HCT116 (cell line): Measurements from ENCODE around the gene CATSPER4. TPM values are rescaled to one million over a fixed set of nuclear protein-coding genes. Genes with fewer than 3 reads are reported as not detected.

Experiments
- ATAC-seq: fragments of 200-7000 bp; cut with Tn5 transposase; 2 replicates; pipeline ENCODE4 v1.9.1; 2020; ENCODE audit warnings: mild to moderate bottlenecking, moderate library complexity
- BruUV-seq: library from RNA; stranded (reverse); fragments of 400-500 nt; replicated peaks from 2 replicates; lab custom pipeline; 2021; lab: Mats Ljungman, UMichigan
- CTCF ChIA-PET: fragments of 300-600 bp; sonication (Branson Sonifier 250); formaldehyde crosslinking; loops from one replicate; lab custom pipeline; 2021; ENCODE audit warnings: antibody characterized with exemption; lab: Charles Lee
- POLR2A ChIA-PET: fragments of 300-600, 350-600 bp; sonication (Branson Sonifier 250); formaldehyde crosslinking; loops from one replicate; lab custom pipeline; 2021; ENCODE audit warnings: antibody characterized with exemption; lab: Charles Lee
- RAD21 ChIA-PET, 2 experiments: fragments of 300-600 bp; sonication (Branson Sonifier 250); formaldehyde crosslinking; loops; one replicate each; lab custom pipeline; 2023; ENCODE audit warnings: low total read pairs in 2 of 2; ENCODE audit not compliant: uncharacterized antibody in 2 of 2, unreplicated experiment in 2 of 2, low non-redundant PET in 1 of 2; lab: Charles Lee
- DNase-seq: peaks from one replicate; pipeline ENCODE4 v3.0.0-alpha.2; 2010; ENCODE audit warnings: low read depth, low spot score
- H2AFZ ChIP-seq: fragments of 200-600 bp; shearing (Covaris generic), sonication (generic); 2 replicates; pipeline ENCODE4 v1.6.1; 2017; ENCODE audit warnings: low read depth, mixed run types, mixed read lengths, antibody characterized with exemption, low read length; ENCODE audit not compliant: poor library complexity, severe bottlenecking
- H3K27ac ChIP-seq: 2 replicates; pipeline ENCODE4 v1.5.1; 2012; ENCODE audit warnings: low read depth, low read length
- H3K27me3 ChIP-seq: fragments of 200-600 bp; sonication (generic); 2 replicates; pipeline ENCODE4 v1.6.1; 2016; ENCODE audit warnings: mixed run types, low read length, mixed read lengths; ENCODE audit not compliant: insufficient read depth
- H3K36me3 ChIP-seq, 2 experiments: fragments of 200-500 bp in 1 of 2; fragments of 200-600 bp in 1 of 2; sonication (Bioruptor generic) in 1 of 2; sonication (generic) in 1 of 2; 2 replicates each; pipeline versions ENCODE4 v1.5.1 to v1.6.1; 2014 to 2016; ENCODE audit warnings: low read length in 2 of 2, inconsistent platforms in 1 of 2, mixed read lengths in 1 of 2, mixed run types in 1 of 2; ENCODE audit not compliant: insufficient read depth in 2 of 2, control insufficient read depth in 1 of 2
- H3K4me1 ChIP-seq, 2 experiments: fragments of 200-600 bp in 1 of 2; sonication (generic) in 1 of 2; 2 replicates each; pipeline versions ENCODE4 v1.5.1 to v1.6.1; 2012 to 2017; ENCODE audit warnings: low read length in 2 of 2, inconsistent platforms in 1 of 2, mild to moderate bottlenecking in 1 of 2, mixed read lengths in 1 of 2, mixed run types in 1 of 2, moderate library complexity in 1 of 2; ENCODE audit not compliant: insufficient read depth in 2 of 2, control insufficient read depth in 1 of 2
- H3K4me2 ChIP-seq: fragments of 200-600 bp; sonication (generic); 2 replicates; pipeline ENCODE4 v1.6.1; 2017; ENCODE audit warnings: mixed run types, low read length, mixed read lengths
- H3K4me3 ChIP-seq, 2 experiments: fragments of 200-600 bp in 1 of 2; sonication (generic) in 1 of 2; replicated peaks in 1 of 2; 2 replicates each; pipeline ENCODE4 v1.5.1; 2011 to 2016; ENCODE audit warnings: low read length in 2 of 2, control low read depth in 1 of 2, low read depth in 1 of 2, mild to moderate bottlenecking in 1 of 2, mixed read lengths in 1 of 2, mixed run types in 1 of 2
- H3K79me2 ChIP-seq: fragments of 200-600 bp; sonication (generic); 2 replicates; pipeline ENCODE4 v1.6.1; 2017; ENCODE audit warnings: mild to moderate bottlenecking, mixed run types, low read length, moderate library complexity, mixed read lengths; ENCODE audit not compliant: insufficient read depth
- H3K9ac ChIP-seq: fragments of 200-600 bp; sonication (generic); 2 replicates; pipeline ENCODE4 v1.6.1; 2016; ENCODE audit warnings: low read length, mixed read lengths
- H3K9me2 ChIP-seq: fragments of 200-600 bp; sonication (generic), shearing (Covaris generic); 2 replicates; pipeline ENCODE4 v1.6.1; 2017; ENCODE audit warnings: mixed run types, mild to moderate bottlenecking, moderate library complexity; ENCODE audit not compliant: insufficient read depth
- H3K9me3 ChIP-seq, 2 experiments: fragments of 200-500 bp in 1 of 2; fragments of 200-600 bp in 1 of 2; sonication (Bioruptor generic) in 1 of 2; sonication (generic) in 1 of 2; 2 replicates each; pipeline ENCODE4 v1.6.1; 2014 to 2017; ENCODE audit warnings: low read length in 2 of 2, mixed read lengths in 2 of 2, inconsistent platforms in 1 of 2, low read depth in 1 of 2, mild to moderate bottlenecking in 1 of 2, mixed run types in 1 of 2, moderate library complexity in 1 of 2; ENCODE audit not compliant: control insufficient read depth in 1 of 2, insufficient read depth in 1 of 2
- H4K20me1 ChIP-seq: fragments of 200-600 bp; sonication (generic), shearing (Covaris generic); 2 replicates; pipeline ENCODE4 v1.6.1; 2017; ENCODE audit warnings: mixed run types, mild to moderate bottlenecking, moderate library complexity; ENCODE audit not compliant: insufficient read depth
- ATF3 ChIP-seq: IDR thresholded peaks from 2 replicates; pipeline ENCODE4 v1.6.1; 2012
- CBX3 ChIP-seq: IDR thresholded peaks from 2 replicates; pipeline ENCODE4 v1.6.1; 2012; ENCODE audit warnings: low read depth
- CEBPB ChIP-seq: IDR thresholded peaks from 2 replicates; pipeline ENCODE4 v1.6.1; 2012; ENCODE audit warnings: low read depth
- ELF1 ChIP-seq: IDR thresholded peaks from 2 replicates; pipeline ENCODE4 v1.6.1; 2012; ENCODE audit warnings: low read depth, borderline replicate concordance
- MAX ChIP-seq: IDR thresholded peaks from 2 replicates; pipeline ENCODE4 v1.6.1; 2012
- POLR2AphosphoS5 ChIP-seq: IDR thresholded peaks from 2 replicates; pipeline ENCODE4 v1.6.1; 2011; ENCODE audit warnings: mild to moderate bottlenecking, low read depth, low read length, moderate library complexity
- SP1 ChIP-seq: IDR thresholded peaks from 2 replicates; pipeline ENCODE4 v1.6.1; 2012; ENCODE audit warnings: low read depth
- YY1 ChIP-seq: IDR thresholded peaks from 2 replicates; pipeline ENCODE4 v1.6.1; 2011; ENCODE audit warnings: low read length, low read depth, moderate library complexity, mild to moderate bottlenecking; ENCODE audit not compliant: insufficient replicate concordance; ENCODE audit errors: extremely low read depth
- ZFX ChIP-seq: fragments of 450-650 bp; IDR thresholded peaks from 2 replicates; pipeline ENCODE4 v1.6.1; 2017
- ZNF274 ChIP-seq: fragments of 200-500 bp; sonication (Bioruptor generic); IDR thresholded peaks from 2 replicates; pipeline ENCODE4 v1.6.1; 2014; ENCODE audit warnings: mild to moderate bottlenecking, low read depth, low read length, inconsistent platforms
- intact Hi-C: fragments of 100-400 bp; cut with micrococcal nuclease; formaldehyde crosslinking; loops from 2 replicates; pipeline ENCODE4 v1.10.0; 2022
- total RNA-seq: library from RNA; stranded (reverse); gene quantifications from one replicate; pipeline ENCODE4 v1.2.1, GENCODE V29; 2021; ENCODE audit not compliant: unreplicated experiment

The CATSPER4 gene
- total RNA-seq, 1 experiment from 2014 or later, result not detected

- intact Hi-C loops, result no loop called here
- Histone ChIP-seq H3K27me3 (no peaks in the 10 kb centered on the region), H3K9ac (no peak overlapping the region), H2AFZ (no peak overlapping the region), H4K20me1 (no peaks in the 10 kb centered on the region), H3K9me2 (no peaks in the 10 kb centered on the region), H3K9me3 (no peaks in the 10 kb centered on the region), H3K27ac (no peak overlapping the region), H3K4me3 (no peak overlapping the region), H3K4me2 (no peak overlapping the region), H3K36me3 (no peaks in the 10 kb centered on the region; a peak in 1 of 4 replicates), H3K79me2 (no peaks in the 10 kb centered on the region), H3K4me1 (no peaks in the 10 kb centered on the region)
- ChIA-PET CTCF (no interaction called here), POLR2A (no interaction called here), RAD21 (no interaction called here)
- BruUV-seq, result no TSS peak
- TF ChIP-seq SP1 (no peak), YY1 (no peak), CEBPB (no peak), ELF1 (no peak), ZNF274 (no peak), ATF3 (no peak), MAX (no peak), POLR2AphosphoS5 (no peak), ZFX (no peak)
- ATAC-seq (no peak), DNase-seq (no peak)
Observed at GRCh38 chr1:26191739-26192138, 1.3 kb downstream of the CATSPER4 start.

GRCh38 chr1:26195805-26196204 lies 5.4 kb downstream of the CATSPER4 start:
- no peak for TF ChIP-seq CBX3
- Histone ChIP-seq H3K79me2 (no peaks in the 10 kb centered on the region), H2AFZ (no peak overlapping the region), H3K27ac (no peak overlapping the region), H3K4me1 (peaks cover 0 to under 1% of the 10 kb centered on the region in 2 experiments; a peak in 1 of 4 replicates), H4K20me1 (no peaks in the 10 kb centered on the region), H3K9ac (no peak overlapping the region), H3K27me3 (no peaks in the 10 kb centered on the region), H3K4me2 (no peak overlapping the region), H3K9me2 (no peaks in the 10 kb centered on the region), H3K4me3 (no peak overlapping the region), H3K9me3 (no peaks in the 10 kb centered on the region), H3K36me3 (no peaks in the 10 kb centered on the region)
- intact Hi-C loops, result no loop called here
- POLR2A ChIA-PET, result no interaction called here
- CTCF ChIA-PET, result no interaction called here
- RAD21 ChIA-PET, result no interaction called here
- BruUV-seq, result no TSS peak
- ATAC-seq, result no peak
- DNase-seq, result no peak
